ENCODE measurements around the gene TMEM132E.

- TF ChIP-seq CTCF (conservative IDR thresholded peaks at IDR 0.05; ENCODE audit: low read depth, low read length) (no peak), EZH2 (IDR thresholded peaks at IDR 0.05; ENCODE audit: borderline replicate concordance, low read depth, low read length, poor library complexity, severe bottlenecking) (no peak)
Observed at GRCh38 chr17:34532281-34533065, 46.9 kb upstream of the TMEM132E start.
